HepG2 (cell line): Measurements from ENCODE around the gene HAGHL. TPM values are rescaled to one million over a fixed set of nuclear protein-coding genes. Genes with fewer than 3 reads are reported as not detected.

Source experiments
- ATAC-seq: fragments of 200-7000 bp; cut with Tn5 transposase; 3 replicates; pipeline ENCODE4 v1.9.1; 2020; ENCODE audit warnings: mild to moderate bottlenecking, moderate library complexity
- BruUV-seq: library from RNA; stranded (reverse); fragments of 400-500 nt; replicated peaks from 2 replicates; lab custom pipeline; 2021; lab: Mats Ljungman, UMichigan
- CTCF ChIA-PET: fragments of 300-600 bp; formaldehyde crosslinking; extraction: SDS; loops from one replicate; lab custom pipeline; 2021; ENCODE audit warnings: low total read pairs, inconsistent platforms, low intra/inter-chr PET ratio; lab: Yijun Ruan, JAX
- POLR2A ChIA-PET: fragments of 350-600 bp; sonication (Branson Sonifier 250); formaldehyde crosslinking; loops from one replicate; lab custom pipeline; 2020; ENCODE audit warnings: antibody characterized with exemption, inconsistent platforms; lab: Yijun Ruan, JAX
- DNase-seq: peaks from one replicate; pipeline ENCODE4 v3.0.0-alpha.2; 2015; ENCODE audit warnings: low spot score
- FAIRE-seq: peaks from 3 replicates; lab custom pipeline; 2011; peaks lifted over from hg19 to GRCh38; lab: Jason Lieb, UNC
- H2AFZ ChIP-seq: one replicate; pipeline ENCODE4 v1.6.1; 2011; ENCODE audit warnings: low read length, inconsistent platforms
- H3K27ac ChIP-seq: fragments of 300-600 bp; 3 replicates; pipeline ENCODE4 v1.8.0; 2011; ENCODE audit warnings: mixed run types, mild to moderate bottlenecking, mixed read lengths, low read length, inconsistent platforms; ENCODE audit not compliant: insufficient read depth; ENCODE audit errors: extremely low read length
- H3K27me3 ChIP-seq, 2 experiments: fragments of 200-600 bp in 1 of 2; 2 replicates in 1 of 2; 3 replicates in 1 of 2; pipeline versions ENCODE4 v1.6.0 to v1.8.0; 2011; ENCODE audit warnings: low read length in 2 of 2, mild to moderate bottlenecking in 2 of 2, moderate library complexity in 2 of 2, inconsistent platforms in 1 of 2; ENCODE audit not compliant: insufficient read depth in 2 of 2, control insufficient read depth in 1 of 2
- H3K36me3 ChIP-seq, 2 experiments: fragments of 200-600 bp in 1 of 2; replicated peaks in 1 of 2; 2 replicates in 1 of 2; 3 replicates in 1 of 2; pipeline versions ENCODE4 v1.5.1 to v1.8.0; 2011; ENCODE audit warnings: low read length in 2 of 2, inconsistent platforms in 1 of 2; ENCODE audit not compliant: insufficient read depth in 2 of 2, control insufficient read depth in 1 of 2
- H3K4me1 ChIP-seq: 2 replicates; pipeline ENCODE4 v1.5.1; 2012; ENCODE audit warnings: low read length, inconsistent platforms; ENCODE audit not compliant: insufficient read depth
- H3K4me2 ChIP-seq: 2 replicates; pipeline ENCODE4 v1.6.0; 2011; ENCODE audit warnings: low read depth, low read length, inconsistent platforms
- H3K4me3 ChIP-seq, 3 experiments: fragments of 200-600 bp in 1 of 3; sonication (generic), shearing (Covaris generic) in 1 of 3; replicated peaks in 1 of 3; 2 replicates each; pipeline ENCODE4 v1.5.1; 2011 to 2016; ENCODE audit warnings: low read length in 3 of 3, inconsistent platforms in 2 of 3, low read depth in 2 of 3, mild to moderate bottlenecking in 2 of 3, control low read depth in 1 of 3, mixed read lengths in 1 of 3; ENCODE audit not compliant: insufficient read depth in 1 of 3
- H3K79me2 ChIP-seq: one replicate; pipeline ENCODE4 v1.6.1; 2011; ENCODE audit warnings: low read length, inconsistent platforms; ENCODE audit not compliant: insufficient read depth
- H3K9ac ChIP-seq: 2 replicates; pipeline ENCODE4 v1.6.0; 2011; ENCODE audit warnings: mild to moderate bottlenecking, low read depth, low read length, inconsistent platforms; ENCODE audit not compliant: insufficient read depth
- H3K9me3 ChIP-seq: 2 replicates; pipeline ENCODE4 v1.5.1; 2012; ENCODE audit warnings: mild to moderate bottlenecking, low read length
- H4K20me1 ChIP-seq: 2 replicates; pipeline ENCODE4 v1.6.0; 2011; ENCODE audit warnings: inconsistent platforms, mild to moderate bottlenecking, low read length, moderate library complexity; ENCODE audit not compliant: insufficient read depth
- AGO1 ChIP-seq: fragments of 200-400 bp; formaldehyde crosslinking; IDR thresholded peaks from 2 replicates; pipeline ENCODE4 v1.6.1; 2017; ENCODE audit warnings: mild to moderate bottlenecking, low read depth, low read length, moderate library complexity; ENCODE audit not compliant: poor library complexity, severe bottlenecking
- CHCHD3 ChIP-seq: sonication (generic); formaldehyde crosslinking; IDR thresholded peaks from 2 replicates; pipeline ENCODE4 v1.8.0; 2022; ENCODE audit warnings: mild to moderate bottlenecking, missing genetic modification reagents, moderate library complexity
- DMAP1 ChIP-seq: IDR thresholded peaks from 2 replicates; pipeline ENCODE4 v1.6.1; 2016
- HCFC1 ChIP-seq: fragments of 150-350 bp; IDR thresholded peaks from 2 replicates; pipeline ENCODE4 v1.6.1; 2014; ENCODE audit warnings: low read depth, low read length
- MAFK ChIP-seq, 2 experiments: IDR thresholded peaks in 1 of 2; conservative IDR thresholded peaks in 1 of 2; 2 replicates each; pipeline ENCODE4 v1.6.1; 2011; ENCODE audit warnings: improper control_type of control experiment in 2 of 2, low read length in 2 of 2
- MIXL1 ChIP-seq: IDR thresholded peaks from 2 replicates; pipeline ENCODE4 v1.6.1; 2016
- NCOR1 ChIP-seq: fragments of 200-600 bp; sonication (generic); IDR thresholded peaks from 2 replicates; pipeline ENCODE4 v1.7.0; 2017; ENCODE audit warnings: antibody characterized with exemption, low read length, borderline replicate concordance
- PRMT3 ChIP-seq: sonication (generic); formaldehyde crosslinking; IDR thresholded peaks from 2 replicates; pipeline ENCODE4 v1.8.1; 2022; ENCODE audit warnings: low read depth, mild to moderate bottlenecking, moderate library complexity, missing genetic modification reagents, borderline replicate concordance
- TCF7L2 ChIP-seq: IDR thresholded peaks from 2 replicates; pipeline ENCODE4 v1.6.1; 2011; ENCODE audit warnings: mild to moderate bottlenecking, low read depth, low read length, moderate library complexity
- TOPORS ChIP-seq: sonication (generic); formaldehyde crosslinking; IDR thresholded peaks from 2 replicates; pipeline ENCODE4 v1.8.0; 2023; ENCODE audit warnings: mild to moderate bottlenecking, missing genetic modification reagents
- ZNF543 ChIP-seq: sonication (generic); formaldehyde crosslinking; IDR thresholded peaks from 2 replicates; pipeline ENCODE4 v1.4.0; 2020; ENCODE audit warnings: mild to moderate bottlenecking, missing genetic modification reagents
- ZNF549 ChIP-seq: sonication (generic); formaldehyde crosslinking; IDR thresholded peaks from 2 replicates; pipeline ENCODE4 v1.5.0; 2020; ENCODE audit warnings: missing genetic modification reagents
- ZNF567 ChIP-seq: sonication (generic); formaldehyde crosslinking; IDR thresholded peaks from 2 replicates; pipeline ENCODE4 v1.8.1; 2023; ENCODE audit warnings: mild to moderate bottlenecking, missing genetic modification reagents, borderline replicate concordance
- ZNF703 ChIP-seq: sonication (generic); formaldehyde crosslinking; IDR thresholded peaks from 2 replicates; pipeline ENCODE4 v1.5.1; 2020; ENCODE audit warnings: missing genetic modification reagents, mild to moderate bottlenecking, moderate library complexity, borderline replicate concordance
- ZNF761 ChIP-seq: sonication (generic); formaldehyde crosslinking; conservative IDR thresholded peaks from 2 replicates; pipeline ENCODE4 v1.4.0; 2020; ENCODE audit warnings: mild to moderate bottlenecking, missing genetic modification reagents
- WGBS: methylation state at CpG from one replicate; pipeline ENCODE4 v1.1.6; 2017; ENCODE audit warnings: low lambda C conversion rate; 5-methylcytosine and 5-hydroxymethylcytosine counted together
- in situ Hi-C: cut with HindIII; loops from 2 replicates; pipeline ENCODE4 v1.10.0; 2017; ENCODE audit warnings: low pct_unique_long_range_greater_than_20kb; ENCODE audit not compliant: extremely low pct_ligation_motif_present
- intact Hi-C: fragments of 100-400 bp; cut with micrococcal nuclease; formaldehyde crosslinking; loops from one replicate; pipeline ENCODE4 v1.10.0; 2022; ENCODE audit not compliant: unreplicated experiment
- polyA plus RNA-seq, 8 experiments: library from polyadenylated mRNA; depleted of rRNA in 3 of 8; stranded (reverse) in 7 of 8; unstranded in 1 of 8; fragments of >200 nt; fragmentation: Illumina TruSeq in 4 of 8; extraction: Trizol in 4 of 8; gene quantifications; 2 replicates each; pipeline versions ENCODE4 v1.2.1 to v1.2.3, GENCODE V29; 2011 to 2016; ENCODE audit warnings: low read depth in 4 of 8, missing spikeins in 1 of 8, mixed read lengths in 1 of 8; ENCODE audit not compliant: insufficient read depth in 1 of 8
- total RNA-seq, 5 experiments: library from RNA; depleted of rRNA; stranded (reverse); fragments of >200 nt; fragmentation: Illumina TruSeq; extraction: Trizol; gene quantifications; 2 replicates each; pipeline ENCODE4 v1.2.3, GENCODE V29; 2016; ENCODE audit warnings: low read depth in 1 of 5
- TF ChIP-seq, protein P1 (sequence below): IDR thresholded peaks from 2 replicates; pipeline ENCODE4 v1.6.1; 2016; ENCODE audit warnings: missing biosample characterization, missing genetic modification reagents, low read depth

Gene HAGHL
- total and polyA plus RNA-seq, 2 of the 13 experiments (the other 11 are each of a cell fraction or from before 2014, with no cell fraction given), result 3.4 to 8.4 TPM

DNA sequence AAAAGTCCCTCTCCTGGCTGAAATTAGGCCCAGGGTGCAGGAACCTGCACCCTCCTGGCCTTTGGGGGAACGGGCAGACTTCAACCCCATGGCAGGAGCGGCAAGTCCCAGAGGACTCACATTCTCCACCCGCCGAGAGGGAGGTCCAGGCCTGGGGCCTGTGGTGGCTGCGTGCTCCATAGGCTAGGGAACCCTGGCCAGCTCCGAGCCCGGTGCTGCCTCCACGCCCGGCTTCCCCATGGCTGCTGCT is 793 bp upstream of the HAGHL start:
- TF ChIP-seq MAFK (conservative IDR thresholded peaks at IDR 0.05 in 1 of 2, IDR thresholded peaks at IDR 0.05 in 1 of 2; ENCODE audit: low read length in 2 of 2) (no peak), AGO1 (peak; percentile 62)
- H3K9ac ChIP-seq, result no peak overlapping the region
- CTCF ChIA-PET, result no interaction called here
- H3K9me3 ChIP-seq, result no peaks in the 10 kb centered on the region
- H3K79me2 ChIP-seq, result no peaks in the 10 kb centered on the region
- H3K27me3 ChIP-seq, result peaks cover 0 to 3% of the 10 kb centered on the region in 2 experiments; a peak in 1 of 5 replicates
- peaks cover 19% of the 10 kb centered on the region for H3K4me1 ChIP-seq
- H2AFZ ChIP-seq, result no peak overlapping the region
- H3K4me3 ChIP-seq, result peak overlapping the region in 1 of 3 experiments; percentile 82; a peak in 1 of 6 replicates
- POLR2A ChIA-PET, result interaction anchor here (1.2 to 2.6 kb wide), 3 partner anchors 10 to 35 kb away, joined by 3 to 14 read pairs (median 7); partner anchors contain the start of genes CIAO3 and MSLN
- in situ Hi-C loops, result no loop called here
- BruUV-seq, result no TSS peak
- 5% methylated on average over 4 of the region's 9 CpGs for WGBS
- FAIRE-seq (no peak), ATAC-seq (peak; percentile 6), DNase-seq (no peak)
- peak overlapping the region; percentile 94 for H3K4me2 ChIP-seq
- intact Hi-C loops, result no loop called here
- H3K27ac ChIP-seq, result no peak overlapping the region
- no peaks in the 10 kb centered on the region for H4K20me1 ChIP-seq
- H3K36me3 ChIP-seq, result no peaks in the 10 kb centered on the region

DNA sequence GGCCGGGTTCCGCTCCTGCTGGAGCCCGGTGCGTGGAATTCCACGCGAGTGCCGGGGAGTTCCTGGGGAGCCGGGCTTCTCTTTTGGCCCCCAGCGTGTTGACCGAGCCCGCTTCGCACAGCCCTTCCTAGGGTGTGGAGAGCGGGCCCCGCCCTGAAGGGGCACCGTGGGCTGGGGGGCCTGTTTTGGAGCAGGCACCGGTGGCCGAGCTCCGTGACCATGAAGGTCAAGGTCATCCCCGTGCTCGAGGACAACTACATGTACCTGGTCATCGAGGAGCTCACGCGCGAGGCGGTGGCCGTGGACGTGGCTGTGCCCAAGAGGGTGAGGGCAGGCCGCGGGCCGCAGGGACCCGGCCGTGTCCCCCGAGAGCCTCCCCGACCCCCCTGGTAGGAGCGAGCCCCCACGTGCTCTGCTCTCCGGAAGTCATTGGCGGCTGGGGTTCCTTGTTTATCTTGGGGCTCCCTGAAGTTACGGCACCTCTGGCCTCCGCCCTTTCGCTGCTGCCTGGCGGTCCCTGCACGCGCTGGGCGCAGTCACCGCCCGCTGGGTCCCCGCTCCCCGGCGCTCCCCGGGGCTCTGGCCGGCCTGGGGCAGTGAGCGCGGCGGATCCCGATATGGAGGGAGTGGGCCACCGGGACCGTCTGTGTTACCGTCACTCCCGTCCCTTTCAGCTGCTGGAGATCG is 528 bp downstream of the HAGHL start:
- Histone ChIP-seq H3K27ac (no peak overlapping the region), H3K36me3 (no peaks in the 10 kb centered on the region), H3K4me3 (peak overlapping the region; percentile 57 to 82 (median 66)), H2AFZ (no peak overlapping the region), H3K4me2 (peak overlapping the region; percentile 94), H3K4me1 (peaks cover 11% of the 10 kb centered on the region), H3K79me2 (no peaks in the 10 kb centered on the region), H3K9ac (peak overlapping the region; percentile 69), H3K9me3 (no peaks in the 10 kb centered on the region), H4K20me1 (no peaks in the 10 kb centered on the region), H3K27me3 (peaks cover 0 to 3% of the 10 kb centered on the region in 2 experiments; a peak in 1 of 5 replicates)
- in situ Hi-C loops, result no loop called here
- FAIRE-seq (no peak), ATAC-seq (peak; percentile 14), DNase-seq (no peak)
- WGBS, result no CpG with 5 or more reads among the region's 61 CpGs
- intact Hi-C loops, result no loop called here
- BruUV-seq, result no TSS peak
- ChIA-PET CTCF (no interaction called here), POLR2A (interaction anchor here (1.1 to 2.0 kb wide), 2 partner anchors 11 to 15 kb away, joined by 3 to 7 read pairs; no protein-coding TSS in a partner anchor)
- TF ChIP-seq ZNF549 (CRISPR knock-in tag), result no peak
- TF ChIP-seq MIXL1 (CRISPR knock-in tag), result no peak
- TF ChIP-seq ZNF703 (CRISPR knock-in tag), result no peak
- TF ChIP-seq DMAP1, result 0 out of 2 replicates have a peak, but pooled peaks have one; percentile 15
- TF ChIP-seq PRMT3, result no peak
- TF ChIP-seq NCOR1, result no peak
- no peak for TF ChIP-seq TCF7L2
- TF ChIP-seq ZNF761 (CRISPR knock-in tag), result no peak
- peak; percentile 63; the same call in 1 of the 2 replicates for TF ChIP-seq TOPORS (CRISPR knock-in tag)
- TF ChIP-seq CHCHD3 (CRISPR knock-in tag), result peak; percentile 67; the same call in 1 of the 2 replicates
- TF ChIP-seq ZNF567, result no peak
- TF ChIP-seq HCFC1, result no peak
- TF ChIP-seq, protein P1, sequence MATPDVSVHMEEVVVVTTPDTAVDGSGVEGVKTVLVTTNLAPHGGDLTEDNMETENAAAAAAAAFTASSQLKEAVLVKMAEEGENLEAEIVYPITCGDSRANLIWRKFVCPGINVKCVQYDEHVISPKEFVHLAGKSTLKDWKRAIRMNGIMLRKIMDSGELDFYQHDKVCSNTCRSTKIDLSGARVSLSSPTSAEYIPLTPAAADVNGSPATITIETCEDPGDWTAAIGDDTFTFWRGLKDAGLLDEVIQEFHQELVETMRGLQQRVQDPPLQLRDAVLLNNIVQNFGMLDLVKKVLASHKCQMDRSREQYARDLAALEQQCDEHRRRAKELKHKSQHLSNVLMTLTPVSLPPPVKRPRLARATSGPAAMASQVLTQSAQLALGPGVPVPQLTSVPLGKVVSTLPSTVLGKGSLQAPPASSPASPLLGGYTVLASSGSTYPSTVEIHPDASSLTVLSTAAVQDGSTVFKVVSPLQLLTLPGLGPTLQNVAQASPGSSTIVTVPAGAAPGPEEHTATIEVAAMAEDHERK, result no peak
- TF ChIP-seq ZNF543 (CRISPR knock-in tag), result no peak
